ENCODE measurements around the gene CDON.

CDON gene

DNA sequence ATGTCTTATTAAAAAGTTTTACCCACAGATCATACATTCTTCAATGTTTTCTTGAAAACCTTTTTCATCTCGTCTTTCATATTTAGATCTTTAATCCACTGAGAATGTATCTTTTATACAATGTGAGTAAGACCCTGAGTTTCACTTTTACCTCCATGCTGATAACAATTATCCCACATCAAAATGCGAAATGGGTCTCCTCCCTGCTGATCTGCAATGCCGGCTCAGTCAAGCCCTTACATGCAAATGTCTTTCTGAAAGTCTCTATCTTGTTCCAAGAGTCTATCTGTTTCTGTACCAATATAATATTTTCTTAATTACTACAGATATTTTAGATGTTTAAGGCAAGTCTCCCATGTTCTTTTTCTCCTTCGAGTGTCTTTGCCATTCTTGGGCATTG lies 50.9 kb downstream of the CDON start:
- H3K14ac ChIP-seq (ENCODE audit: low read length) = no peak overlapping the region
- H3K4ac ChIP-seq (ENCODE audit: low read length) = no peak overlapping the region
- no peak overlapping the region for H2AFZ ChIP-seq (ENCODE audit: low read length)
- no peak overlapping the region for H3K4me2 ChIP-seq (ENCODE audit: insufficient read depth, low read length, poor library complexity, severe bottlenecking)
- no peak overlapping the region for H4K91ac ChIP-seq (ENCODE audit: low read depth, low read length, poor library complexity)
- peaks cover 15 to 22% of the 10 kb centered on the region in 2 donors for H3K36me3 ChIP-seq (replicated peaks in 1 of 2; ENCODE audit: control insufficient read depth in 2 of 2, insufficient read depth in 2 of 2, low read length in 2 of 2)
- H3K18ac ChIP-seq (ENCODE audit: low read length) = no peak overlapping the region
- no peak overlapping the region for H3K27ac ChIP-seq (replicated peaks; ENCODE audit: low read length)
- WGBS, 2 donors (ENCODE audit: extremely low coverage in 2 of 2, insufficient read length in 2 of 2, insufficient replicate concordance in 1 of 2) = no CpG with 5 or more reads among the region's 4 CpGs
- no peak overlapping the region for H3K23ac ChIP-seq (ENCODE audit: low read depth, low read length, poor library complexity)
- peaks cover 0 to 10% of the 10 kb centered on the region in 2 donors for H3K4me1 ChIP-seq (ENCODE audit: control insufficient read depth in 2 of 2, insufficient read depth in 1 of 2, low read depth in 1 of 2, low read length in 2 of 2)
- no peaks in the 10 kb centered on the region for H3K27me3 ChIP-seq (ENCODE audit: control insufficient read depth in 3 of 3, insufficient read depth in 3 of 3, low read depth in 1 of 3, low read length in 3 of 3)
- no peak overlapping the region for H3K9ac ChIP-seq (ENCODE audit: low read depth, low read length, poor library complexity)
- H4K8ac ChIP-seq (ENCODE audit: low read depth, low read length) = no peak overlapping the region
- H2BK15ac ChIP-seq (ENCODE audit: low read length) = no peak overlapping the region
- H2AK5ac ChIP-seq (ENCODE audit: low read depth, low read length) = no peak overlapping the region
- H2BK12ac ChIP-seq (ENCODE audit: low read length) = no peak overlapping the region
- no peak overlapping the region for H2BK5ac ChIP-seq (ENCODE audit: low read length)
- H3K9me3 ChIP-seq (replicated peaks in 1 of 2; ENCODE audit: control insufficient read depth in 2 of 2, insufficient read depth in 1 of 2, low read depth in 1 of 2, low read length in 2 of 2) = no peaks in the 10 kb centered on the region
- DNase-seq (ENCODE audit: low spot score) = no peak
- H3K4me3 ChIP-seq (ENCODE audit: low read length in 2 of 2) = no peak overlapping the region
- no peaks in the 10 kb centered on the region for H3K79me1 ChIP-seq (ENCODE audit: low read depth, low read length)
- H2BK120ac ChIP-seq (ENCODE audit: low read depth, low read length) = no peak overlapping the region

- Histone ChIP-seq H3K9me3 (replicated peaks in 1 of 2; ENCODE audit: control insufficient read depth in 2 of 2, insufficient read depth in 1 of 2, low read depth in 1 of 2, low read length in 2 of 2) (no peaks in the 10 kb centered on the region), H2BK12ac (ENCODE audit: low read length) (no peak overlapping the region), H3K36me3 (replicated peaks in 1 of 2; ENCODE audit: control insufficient read depth in 2 of 2, insufficient read depth in 2 of 2, low read length in 2 of 2) (peaks cover 11 to 19% of the 10 kb centered on the region in 2 donors), H3K27ac (replicated peaks; ENCODE audit: low read length) (no peak overlapping the region), H4K8ac (ENCODE audit: low read depth, low read length) (no peak overlapping the region), H3K14ac (ENCODE audit: low read length) (no peak overlapping the region), H2AFZ (ENCODE audit: low read length) (no peak overlapping the region), H2BK5ac (ENCODE audit: low read length) (no peak overlapping the region), H3K23ac (ENCODE audit: low read depth, low read length, poor library complexity) (no peak overlapping the region), H3K27me3 (ENCODE audit: control insufficient read depth in 3 of 3, insufficient read depth in 3 of 3, low read depth in 1 of 3, low read length in 3 of 3) (no peaks in the 10 kb centered on the region), H2BK120ac (ENCODE audit: low read depth, low read length) (no peak overlapping the region), H3K18ac (ENCODE audit: low read length) (no peak overlapping the region), H3K4me1 (ENCODE audit: control insufficient read depth in 2 of 2, insufficient read depth in 1 of 2, low read depth in 1 of 2, low read length in 2 of 2) (peaks cover 0 to 10% of the 10 kb centered on the region in 2 donors), H2AK5ac (ENCODE audit: low read depth, low read length) (no peak overlapping the region), H3K9ac (ENCODE audit: low read depth, low read length, poor library complexity) (no peak overlapping the region), H3K4ac (ENCODE audit: low read length) (no peak overlapping the region), H3K4me3 (ENCODE audit: low read length in 2 of 2) (no peak overlapping the region), H3K4me2 (ENCODE audit: insufficient read depth, low read length, poor library complexity, severe bottlenecking) (no peak overlapping the region), H2BK15ac (ENCODE audit: low read length) (no peak overlapping the region), H3K79me1 (ENCODE audit: low read depth, low read length) (no peaks in the 10 kb centered on the region), H4K91ac (ENCODE audit: low read depth, low read length, poor library complexity) (no peak overlapping the region)
- DNase-seq (ENCODE audit: low spot score) = no peak
- no CpG with 5 or more reads among the region's 3 CpGs for WGBS, 2 donors (ENCODE audit: extremely low coverage in 2 of 2, insufficient read length in 2 of 2, insufficient replicate concordance in 1 of 2)
Measured at GRCh38 chr11:126011265-126011664, 51.4 kb downstream of the CDON start.

GRCh38 chr11:126008956-126009355 lies 53.7 kb downstream of the CDON start:
- Histone ChIP-seq H4K91ac (ENCODE audit: low read depth, low read length, poor library complexity) (no peak overlapping the region), H2BK12ac (ENCODE audit: low read length) (no peak overlapping the region), H3K18ac (ENCODE audit: low read length) (peak overlapping the region; percentile 72), H3K27me3 (ENCODE audit: control insufficient read depth in 3 of 3, insufficient read depth in 3 of 3, low read depth in 1 of 3, low read length in 3 of 3) (no peaks in the 10 kb centered on the region), H3K4me2 (ENCODE audit: insufficient read depth, low read length, poor library complexity, severe bottlenecking) (no peak overlapping the region), H3K9ac (ENCODE audit: low read depth, low read length, poor library complexity) (no peak overlapping the region), H3K23ac (ENCODE audit: low read depth, low read length, poor library complexity) (no peak overlapping the region), H3K4ac (ENCODE audit: low read length) (no peak overlapping the region), H3K14ac (ENCODE audit: low read length) (no peak overlapping the region), H2AFZ (ENCODE audit: low read length) (no peak overlapping the region), H2BK5ac (ENCODE audit: low read length) (no peak overlapping the region), H3K79me1 (ENCODE audit: low read depth, low read length) (no peaks in the 10 kb centered on the region), H4K8ac (ENCODE audit: low read depth, low read length) (peak overlapping the region; percentile 6), H3K27ac (replicated peaks; ENCODE audit: low read length) (no peak overlapping the region), H3K36me3 (replicated peaks in 1 of 2; ENCODE audit: control insufficient read depth in 2 of 2, insufficient read depth in 2 of 2, low read length in 2 of 2) (peaks cover 13 to 24% of the 10 kb centered on the region in 2 donors), H3K9me3 (replicated peaks in 1 of 2; ENCODE audit: control insufficient read depth in 2 of 2, insufficient read depth in 1 of 2, low read depth in 1 of 2, low read length in 2 of 2) (no peaks in the 10 kb centered on the region), H2BK15ac (ENCODE audit: low read length) (no peak overlapping the region), H3K4me1 (ENCODE audit: control insufficient read depth in 2 of 2, insufficient read depth in 1 of 2, low read depth in 1 of 2, low read length in 2 of 2) (peaks cover 0 to 16% of the 10 kb centered on the region in 2 donors), H2BK120ac (ENCODE audit: low read depth, low read length) (no peak overlapping the region), H2AK5ac (ENCODE audit: low read depth, low read length) (no peak overlapping the region), H3K4me3 (ENCODE audit: low read length in 2 of 2) (no peak overlapping the region)
- no CpG with 5 or more reads among the region's 8 CpGs for WGBS, 2 donors (ENCODE audit: extremely low coverage in 2 of 2, insufficient read length in 2 of 2, insufficient replicate concordance in 1 of 2)
- DNase-seq (ENCODE audit: low spot score) = no peak

DNA sequence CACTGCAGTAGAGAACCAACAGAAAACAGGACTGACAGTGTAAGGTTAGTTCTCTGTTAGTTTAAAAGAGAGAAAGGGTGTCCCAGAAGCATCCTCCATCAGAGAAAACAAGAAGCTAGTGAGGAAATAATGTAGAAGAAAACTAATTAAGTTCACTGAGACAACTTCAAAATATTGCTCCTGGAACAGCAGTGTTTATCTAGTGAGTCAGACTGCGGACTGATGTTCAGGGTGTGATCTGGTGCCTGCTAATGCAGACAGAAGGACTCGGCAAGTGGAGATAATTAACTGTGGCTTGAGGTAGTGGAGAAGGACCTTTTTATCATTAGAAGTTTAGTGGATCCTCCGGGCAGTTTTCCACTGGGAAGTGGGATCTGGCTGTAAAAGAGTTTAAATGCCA lies 55.4 kb downstream of the CDON start:
- no peak overlapping the region for H3K4ac ChIP-seq (ENCODE audit: low read length)
- H3K4me2 ChIP-seq (ENCODE audit: insufficient read depth, low read length, poor library complexity, severe bottlenecking) = no peak overlapping the region
- no CpG with 5 or more reads among the region's 3 CpGs for WGBS, 2 donors (ENCODE audit: extremely low coverage in 2 of 2, insufficient read length in 2 of 2, insufficient replicate concordance in 1 of 2)

More for the DNA sequence above, 55.4 kb downstream of the CDON start:
- no peak overlapping the region for H3K18ac ChIP-seq (ENCODE audit: low read length)
- H3K36me3 ChIP-seq (replicated peaks in 1 of 2; ENCODE audit: control insufficient read depth in 2 of 2, insufficient read depth in 2 of 2, low read length in 2 of 2) = peaks cover 28 to 34% of the 10 kb centered on the region in 2 donors
- H3K23ac ChIP-seq (ENCODE audit: low read depth, low read length, poor library complexity) = no peak overlapping the region
- H2BK5ac ChIP-seq (ENCODE audit: low read length) = no peak overlapping the region
- no peak overlapping the region for H2AK5ac ChIP-seq (ENCODE audit: low read depth, low read length)
- H3K27ac ChIP-seq (replicated peaks; ENCODE audit: low read length) = no peak overlapping the region
- H3K14ac ChIP-seq (ENCODE audit: low read length) = no peak overlapping the region
- no peak overlapping the region for H2BK120ac ChIP-seq (ENCODE audit: low read depth, low read length)
- H3K9me3 ChIP-seq (replicated peaks in 1 of 2; ENCODE audit: control insufficient read depth in 2 of 2, insufficient read depth in 1 of 2, low read depth in 1 of 2, low read length in 2 of 2) = no peaks in the 10 kb centered on the region
- H4K8ac ChIP-seq (ENCODE audit: low read depth, low read length) = no peak overlapping the region
- H3K4me3 ChIP-seq (ENCODE audit: low read length in 2 of 2) = no peak overlapping the region
- H3K27me3 ChIP-seq (ENCODE audit: control insufficient read depth in 3 of 3, insufficient read depth in 3 of 3, low read depth in 1 of 3, low read length in 3 of 3) = no peaks in the 10 kb centered on the region
- no peak overlapping the region for H4K91ac ChIP-seq (ENCODE audit: low read depth, low read length, poor library complexity)
- H3K4me1 ChIP-seq (ENCODE audit: control insufficient read depth in 2 of 2, insufficient read depth in 1 of 2, low read depth in 1 of 2, low read length in 2 of 2) = peaks cover 0 to 16% of the 10 kb centered on the region in 2 donors
- no peaks in the 10 kb centered on the region for H3K79me1 ChIP-seq (ENCODE audit: low read depth, low read length)
- H2BK15ac ChIP-seq (ENCODE audit: low read length) = no peak overlapping the region
- no peak overlapping the region for H2AFZ ChIP-seq (ENCODE audit: low read length)
- no peak overlapping the region for H3K9ac ChIP-seq (ENCODE audit: low read depth, low read length, poor library complexity)
- DNase-seq (ENCODE audit: low spot score) = no peak
- H2BK12ac ChIP-seq (ENCODE audit: low read length) = no peak overlapping the region

Measured in neuronal stem cell (in vitro differentiated cells).